KMS-11 (cell line): ENCODE measurements around the gene NLRC3.

Source experiments
- H2AFZ ChIP-seq: fragments of 200-600 bp; sonication (generic); 2 replicates; pipeline ENCODE4 v1.6.1; 2016; ENCODE audit warnings: antibody characterized with exemption, mixed run types, low read depth
- H3K27ac ChIP-seq: fragments of 200-600 bp; sonication (generic); 2 replicates; pipeline ENCODE4 v1.6.1; 2016; ENCODE audit warnings: mild to moderate bottlenecking, mixed run types
- H3K27me3 ChIP-seq: fragments of 200-600 bp; sonication (generic); 2 replicates; pipeline ENCODE4 v1.6.1; 2017; ENCODE audit warnings: mild to moderate bottlenecking, low read depth, mixed run types, moderate library complexity; ENCODE audit not compliant: insufficient read depth
- H3K36me3 ChIP-seq: fragments of 200-600 bp; sonication (generic); 2 replicates; pipeline ENCODE4 v1.6.1; 2017; ENCODE audit warnings: mild to moderate bottlenecking, mixed run types; ENCODE audit not compliant: insufficient read depth
- H3K4me1 ChIP-seq: fragments of 200-600 bp; sonication (generic); 2 replicates; pipeline ENCODE4 v1.6.1; 2016; ENCODE audit warnings: mild to moderate bottlenecking, low read depth, mixed run types; ENCODE audit not compliant: poor library complexity, severe bottlenecking
- H3K4me2 ChIP-seq: fragments of 200-600 bp; sonication (generic); 2 replicates; pipeline ENCODE4 v1.7.0; 2016; ENCODE audit warnings: mild to moderate bottlenecking, mixed run types
- H3K4me3 ChIP-seq: fragments of 200-600 bp; sonication (generic); IDR thresholded peaks from 2 replicates; pipeline ENCODE4 v1.6.1; 2017; ENCODE audit warnings: low read depth, low read length, mixed read lengths; ENCODE audit not compliant: insufficient read depth
- H3K79me2 ChIP-seq: fragments of 200-600 bp; sonication (generic); 2 replicates; pipeline ENCODE4 v1.6.1; 2016; ENCODE audit warnings: low read depth, mixed run types; ENCODE audit not compliant: insufficient read depth
- H3K9ac ChIP-seq: fragments of 200-600 bp; sonication (generic); 2 replicates; pipeline ENCODE4 v1.6.1; 2016; ENCODE audit warnings: mild to moderate bottlenecking, mixed run types
- H4K20me1 ChIP-seq: fragments of 200-600 bp; sonication (generic); 2 replicates; pipeline ENCODE4 v1.6.1; 2016; ENCODE audit warnings: mild to moderate bottlenecking, mixed run types; ENCODE audit not compliant: insufficient read depth
- TF ChIP-seq, protein P1 (sequence below): fragments of 200-600 bp; sonication (generic); conservative IDR thresholded peaks from 2 replicates; pipeline ENCODE4 v1.6.1; 2017; ENCODE audit warnings: low read depth, mild to moderate bottlenecking, antibody characterized with exemption, low read length, moderate library complexity, mixed read lengths

The NLRC3 gene, protein sequence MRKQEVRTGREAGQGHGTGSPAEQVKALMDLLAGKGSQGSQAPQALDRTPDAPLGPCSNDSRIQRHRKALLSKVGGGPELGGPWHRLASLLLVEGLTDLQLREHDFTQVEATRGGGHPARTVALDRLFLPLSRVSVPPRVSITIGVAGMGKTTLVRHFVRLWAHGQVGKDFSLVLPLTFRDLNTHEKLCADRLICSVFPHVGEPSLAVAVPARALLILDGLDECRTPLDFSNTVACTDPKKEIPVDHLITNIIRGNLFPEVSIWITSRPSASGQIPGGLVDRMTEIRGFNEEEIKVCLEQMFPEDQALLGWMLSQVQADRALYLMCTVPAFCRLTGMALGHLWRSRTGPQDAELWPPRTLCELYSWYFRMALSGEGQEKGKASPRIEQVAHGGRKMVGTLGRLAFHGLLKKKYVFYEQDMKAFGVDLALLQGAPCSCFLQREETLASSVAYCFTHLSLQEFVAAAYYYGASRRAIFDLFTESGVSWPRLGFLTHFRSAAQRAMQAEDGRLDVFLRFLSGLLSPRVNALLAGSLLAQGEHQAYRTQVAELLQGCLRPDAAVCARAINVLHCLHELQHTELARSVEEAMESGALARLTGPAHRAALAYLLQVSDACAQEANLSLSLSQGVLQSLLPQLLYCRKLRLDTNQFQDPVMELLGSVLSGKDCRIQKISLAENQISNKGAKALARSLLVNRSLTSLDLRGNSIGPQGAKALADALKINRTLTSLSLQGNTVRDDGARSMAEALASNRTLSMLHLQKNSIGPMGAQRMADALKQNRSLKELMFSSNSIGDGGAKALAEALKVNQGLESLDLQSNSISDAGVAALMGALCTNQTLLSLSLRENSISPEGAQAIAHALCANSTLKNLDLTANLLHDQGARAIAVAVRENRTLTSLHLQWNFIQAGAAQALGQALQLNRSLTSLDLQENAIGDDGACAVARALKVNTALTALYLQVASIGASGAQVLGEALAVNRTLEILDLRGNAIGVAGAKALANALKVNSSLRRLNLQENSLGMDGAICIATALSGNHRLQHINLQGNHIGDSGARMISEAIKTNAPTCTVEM

DNA sequence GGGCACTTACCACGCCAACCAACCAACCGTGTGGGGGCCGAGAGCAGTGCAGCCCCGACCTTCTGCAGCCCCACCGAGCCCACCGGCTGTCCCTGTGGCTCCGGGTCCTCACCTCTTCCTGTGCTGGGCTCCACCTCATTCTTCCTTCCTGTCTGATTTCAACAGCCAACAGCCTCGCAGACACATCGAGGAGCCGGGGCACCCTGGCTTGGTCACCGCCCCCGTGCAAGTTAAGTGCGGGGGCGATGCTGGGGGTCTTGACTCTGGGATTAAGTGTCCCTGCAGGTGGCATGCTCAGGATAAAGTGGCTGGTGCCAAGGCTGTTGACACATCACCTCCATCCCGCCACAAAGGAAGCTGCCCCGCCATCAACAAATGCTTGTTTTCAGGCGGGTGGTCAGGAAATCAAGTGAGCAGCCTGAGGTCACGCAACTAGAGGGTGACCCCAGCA lies at the start of gene NLRC3:
NLRC3 (minus strand) TSS at position 102 of the 451 bp plus-strand sequence. CDS start 12,367 bp downstream, outside the sequence.
- no peak within 1 kb of the TSS; the same call in 1 of the 2 replicates for H2AFZ ChIP-seq
- peak within 1 kb of the TSS; percentile 72 for H3K4me2 ChIP-seq
- H3K4me1 ChIP-seq: peaks cover 46% of the 10 kb centered on the region
- H3K27ac ChIP-seq: peak within 1 kb of the TSS; percentile 87
- no peaks in the 10 kb centered on the region for H3K36me3 ChIP-seq
- H3K79me2 ChIP-seq: no peaks in the 10 kb centered on the region
- no peaks in the 10 kb centered on the region for H4K20me1 ChIP-seq
- no peaks in the 10 kb centered on the region for H3K27me3 ChIP-seq
- TF ChIP-seq, protein P1, sequence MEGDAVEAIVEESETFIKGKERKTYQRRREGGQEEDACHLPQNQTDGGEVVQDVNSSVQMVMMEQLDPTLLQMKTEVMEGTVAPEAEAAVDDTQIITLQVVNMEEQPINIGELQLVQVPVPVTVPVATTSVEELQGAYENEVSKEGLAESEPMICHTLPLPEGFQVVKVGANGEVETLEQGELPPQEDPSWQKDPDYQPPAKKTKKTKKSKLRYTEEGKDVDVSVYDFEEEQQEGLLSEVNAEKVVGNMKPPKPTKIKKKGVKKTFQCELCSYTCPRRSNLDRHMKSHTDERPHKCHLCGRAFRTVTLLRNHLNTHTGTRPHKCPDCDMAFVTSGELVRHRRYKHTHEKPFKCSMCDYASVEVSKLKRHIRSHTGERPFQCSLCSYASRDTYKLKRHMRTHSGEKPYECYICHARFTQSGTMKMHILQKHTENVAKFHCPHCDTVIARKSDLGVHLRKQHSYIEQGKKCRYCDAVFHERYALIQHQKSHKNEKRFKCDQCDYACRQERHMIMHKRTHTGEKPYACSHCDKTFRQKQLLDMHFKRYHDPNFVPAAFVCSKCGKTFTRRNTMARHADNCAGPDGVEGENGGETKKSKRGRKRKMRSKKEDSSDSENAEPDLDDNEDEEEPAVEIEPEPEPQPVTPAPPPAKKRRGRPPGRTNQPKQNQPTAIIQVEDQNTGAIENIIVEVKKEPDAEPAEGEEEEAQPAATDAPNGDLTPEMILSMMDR: no peak
- H3K9ac ChIP-seq: peak within 1 kb of the TSS; percentile 17; the same call in 1 of the 2 replicates
- H3K4me3 ChIP-seq: no peak within 1 kb of the TSS

DNA sequence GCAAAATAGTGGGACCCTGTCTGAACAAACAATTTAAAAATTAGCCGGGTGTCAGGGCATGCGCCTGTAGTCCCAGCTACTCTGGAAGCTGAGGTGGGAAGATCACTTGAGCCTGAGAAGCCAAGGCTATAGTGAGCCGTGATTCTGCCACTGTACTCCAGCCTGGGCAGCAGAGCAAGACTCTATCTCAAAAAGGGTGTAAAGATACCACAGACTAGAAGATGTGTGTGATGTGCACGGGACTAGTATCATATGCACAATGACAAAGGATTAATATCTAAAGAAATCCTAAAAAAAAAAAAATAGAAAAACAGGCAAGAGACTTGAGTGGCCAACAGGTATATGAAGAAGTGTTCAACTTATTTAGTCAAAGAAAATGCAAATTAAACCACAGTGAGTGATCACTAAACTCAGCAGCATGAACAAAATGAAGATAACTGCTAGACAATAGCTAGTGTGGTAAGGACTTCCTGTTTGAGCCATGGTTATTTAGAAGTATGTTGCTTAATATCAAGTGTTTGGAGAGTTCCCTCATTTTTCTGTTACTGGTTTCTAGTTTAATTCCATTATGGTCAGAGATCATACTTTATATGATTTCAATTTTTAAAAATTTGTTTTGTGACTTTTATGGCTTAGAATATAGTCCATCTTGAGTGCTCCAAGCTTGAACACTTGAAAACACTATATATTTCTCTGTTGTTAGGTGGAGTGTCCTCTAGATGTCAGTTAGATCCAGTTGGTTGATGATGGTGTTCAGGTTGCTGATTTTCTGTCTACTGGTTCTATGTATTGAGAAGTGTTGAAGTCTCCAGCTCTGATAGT lies 48.9 kb upstream of the NLRC3 start:
- H3K4me2 ChIP-seq: peak overlapping the region; percentile 88
- TF ChIP-seq, protein P1: no peak
- H3K9ac ChIP-seq: no peak overlapping the region
- peak overlapping the region; percentile 16 for H3K27ac ChIP-seq
- H3K36me3 ChIP-seq: no peaks in the 10 kb centered on the region
- H3K79me2 ChIP-seq: peaks cover 22% of the 10 kb centered on the region
- H3K4me3 ChIP-seq: no peak overlapping the region
- H4K20me1 ChIP-seq: no peaks in the 10 kb centered on the region
- no peak overlapping the region for H2AFZ ChIP-seq
- H3K27me3 ChIP-seq: no peaks in the 10 kb centered on the region
- peaks cover 69% of the 10 kb centered on the region for H3K4me1 ChIP-seq

DNA sequence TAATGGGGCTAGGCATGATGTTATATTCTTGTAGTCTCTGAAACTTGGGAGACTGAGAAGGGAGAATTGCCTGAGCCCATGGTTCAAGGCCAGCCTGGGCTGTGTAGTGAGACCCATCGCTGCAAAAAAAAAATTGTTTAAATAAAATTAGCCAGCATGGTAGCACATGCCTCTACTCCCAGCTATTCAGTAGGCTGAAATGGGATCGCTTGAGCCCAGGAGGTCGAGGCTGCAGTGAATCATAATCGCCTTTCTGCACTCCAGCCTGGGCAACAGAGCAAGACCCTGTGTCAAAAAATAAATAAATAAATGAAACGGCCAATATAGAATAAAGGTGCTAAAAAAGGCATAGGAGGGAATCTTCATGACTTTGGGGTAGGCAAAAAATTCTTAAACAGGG lies 48.1 kb upstream of the NLRC3 start:
- peak overlapping the region; percentile 88 for H3K4me2 ChIP-seq

More for the DNA sequence above, 48.1 kb upstream of the NLRC3 start:
- no peaks in the 10 kb centered on the region for H4K20me1 ChIP-seq
- no peaks in the 10 kb centered on the region for H3K36me3 ChIP-seq
- no peak overlapping the region for H3K4me3 ChIP-seq
- TF ChIP-seq, protein P1: no peak
- H2AFZ ChIP-seq: no peak overlapping the region
- H3K4me1 ChIP-seq: peaks cover 77% of the 10 kb centered on the region
- H3K27ac ChIP-seq: peak overlapping the region; percentile 91; the same call in 1 of the 2 replicates
- H3K79me2 ChIP-seq: peaks cover 29% of the 10 kb centered on the region
- H3K9ac ChIP-seq: no peak overlapping the region; the same call in 1 of the 2 replicates
- H3K27me3 ChIP-seq: no peaks in the 10 kb centered on the region
